NB4 (cell line): ENCODE results near the gene EPGN.

ENCODE experiments used
- CTCF ChIP-seq: IDR thresholded peaks from one replicate; pipeline ENCODE4 v1.5.1; 2012; ENCODE audit warnings: low read depth, low read length
- POLR2A ChIP-seq: IDR thresholded peaks from 2 replicates; pipeline ENCODE4 v1.6.1; 2011; ENCODE audit warnings: mild to moderate bottlenecking; ENCODE audit not compliant: insufficient read length; ENCODE audit errors: extremely low read depth

- TF ChIP-seq POLR2A (no peak), CTCF (no peak)
Observed at GRCh38 chr4:74314944-74315343, 6.7 kb downstream of the EPGN start.
